GM19351 (cell line): ENCODE results near the gene TTC34.
"Not testable (repeated sequence)": the region's sequence is repeated elsewhere in the genome, so short reads cannot be mapped to it uniquely, and the experiment has no call there.

Experiments
- ATAC-seq: cut with Tn5 transposase; IDR thresholded peaks from one replicate; pipeline ENCODE4 v1.9.1; 2021; ENCODE audit warnings: mild to moderate bottlenecking, moderate library complexity; ENCODE audit not compliant: unreplicated experiment

Gene TTC34

GRCh38 chr1:2630498-2631135 is 170.9 kb downstream of the TTC34 start:
- no peak for ATAC-seq

DNA sequence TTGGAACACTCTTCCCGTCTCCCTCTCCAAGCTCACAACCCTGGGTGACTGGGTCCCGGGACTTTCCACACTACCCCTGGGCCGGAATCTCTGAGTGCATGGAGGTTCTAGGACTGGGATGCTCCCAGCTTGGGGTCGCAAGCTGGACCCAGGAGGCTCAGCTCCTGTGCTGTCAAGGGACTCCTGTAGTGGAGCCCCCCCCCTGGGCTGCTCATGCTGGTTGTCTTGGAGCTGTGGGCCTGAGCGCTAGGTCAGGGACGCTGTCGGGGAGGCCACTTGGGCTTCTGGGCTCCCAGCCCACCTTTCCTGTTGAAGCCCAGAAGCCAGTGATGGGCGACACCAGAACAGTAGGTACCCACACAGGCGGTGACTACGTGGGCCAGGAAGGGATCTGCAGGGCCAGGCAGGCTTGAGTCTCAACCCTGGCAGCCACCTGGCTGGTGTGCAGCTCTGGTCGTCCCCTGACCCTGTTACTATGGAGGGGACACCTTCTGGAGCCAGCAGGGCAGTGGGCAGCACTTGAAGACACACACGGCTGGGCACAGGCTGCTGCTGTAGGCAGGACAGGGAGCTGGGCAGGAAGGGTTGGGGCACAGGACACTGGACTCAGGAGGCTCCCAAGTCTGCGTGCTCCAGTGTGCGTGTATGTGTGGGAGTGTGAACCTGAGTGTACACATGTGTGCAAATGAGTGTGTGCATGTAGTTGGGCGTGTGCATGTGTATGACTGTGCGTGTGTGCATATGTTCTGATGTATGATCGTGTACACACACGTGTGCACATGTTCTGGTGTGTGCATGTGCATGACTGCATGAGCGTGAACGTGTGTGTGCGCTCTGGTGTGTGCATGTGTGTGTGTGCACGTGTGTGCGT is 171.6 kb downstream of the TTC34 start:
- no peak for ATAC-seq

DNA sequence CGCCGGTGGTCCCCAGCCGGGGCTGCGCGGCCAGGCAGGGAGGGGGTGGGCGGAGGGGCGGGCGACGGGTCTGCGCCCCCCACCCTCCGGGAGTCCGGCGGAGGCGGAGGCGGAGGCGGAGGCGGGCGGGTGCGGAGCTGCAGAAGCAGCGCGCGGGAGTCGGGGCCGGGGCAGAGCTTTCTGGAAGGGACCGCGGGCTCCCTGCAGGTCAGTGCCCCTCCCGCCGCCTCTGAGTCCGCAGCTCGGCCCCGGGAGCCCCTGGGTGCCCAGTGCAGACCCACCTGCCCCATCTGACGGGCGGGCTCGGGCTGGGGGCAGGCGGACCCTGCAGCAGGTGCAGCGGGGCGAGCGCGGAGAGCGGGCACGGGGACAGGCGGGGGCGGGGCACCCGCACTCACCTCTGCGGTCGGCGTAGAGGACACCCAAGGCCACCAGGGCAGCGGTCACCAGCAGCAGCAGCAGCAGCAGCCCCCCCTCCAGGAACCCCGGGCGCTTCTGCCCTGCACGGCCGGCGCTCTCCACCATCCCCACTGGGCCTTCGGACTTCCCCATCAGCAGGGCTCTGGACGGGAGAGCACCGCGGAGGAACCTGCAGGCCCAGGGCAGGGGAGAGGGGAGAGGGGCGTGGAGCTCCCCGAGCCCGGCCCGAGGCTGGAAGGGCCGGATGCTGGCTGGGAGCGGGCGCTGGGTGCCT is 172.4 kb downstream of the TTC34 start:
- ATAC-seq = no peak

- ATAC-seq = no peak
Observed at GRCh38 chr1:2628191-2628932, 173.1 kb downstream of the TTC34 start.

DNA sequence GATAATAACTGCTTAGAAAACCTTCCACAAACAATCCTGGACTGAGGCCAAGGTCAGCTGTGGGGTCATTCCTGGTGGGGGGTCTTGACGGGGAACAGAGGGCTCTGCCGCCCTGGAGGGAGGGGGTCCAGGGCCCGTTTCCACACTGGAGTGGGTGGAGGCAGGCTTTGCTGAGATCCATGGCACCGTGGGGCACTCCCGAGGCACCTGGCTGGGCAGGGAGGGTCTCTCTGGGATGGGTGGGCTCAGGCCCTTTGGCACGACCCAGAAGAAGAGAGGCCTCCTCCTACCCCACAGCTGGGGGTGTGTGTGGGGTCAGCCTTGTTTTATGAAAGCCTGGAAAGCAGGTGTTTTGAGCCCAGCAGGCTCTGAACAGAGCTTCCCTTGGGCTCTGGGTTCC is 173.7 kb downstream of the TTC34 start:
- ATAC-seq = no peak

- ATAC-seq = not testable (repeated sequence)
Observed at GRCh38 chr1:2625748-2626147, 175.7 kb downstream of the TTC34 start.

- ATAC-seq = no peak
Observed at GRCh38 chr1:2625311-2625710, 176.2 kb downstream of the TTC34 start.

GRCh38 chr1:2624735-2625300 is 176.7 kb downstream of the TTC34 start:
- ATAC-seq = no peak

GRCh38 chr1:2623571-2624337 is 177.7 kb downstream of the TTC34 start:
- ATAC-seq = no peak

GRCh38 chr1:2617971-2618470 is 183.5 kb downstream of the TTC34 start:
- no peak for ATAC-seq

DNA sequence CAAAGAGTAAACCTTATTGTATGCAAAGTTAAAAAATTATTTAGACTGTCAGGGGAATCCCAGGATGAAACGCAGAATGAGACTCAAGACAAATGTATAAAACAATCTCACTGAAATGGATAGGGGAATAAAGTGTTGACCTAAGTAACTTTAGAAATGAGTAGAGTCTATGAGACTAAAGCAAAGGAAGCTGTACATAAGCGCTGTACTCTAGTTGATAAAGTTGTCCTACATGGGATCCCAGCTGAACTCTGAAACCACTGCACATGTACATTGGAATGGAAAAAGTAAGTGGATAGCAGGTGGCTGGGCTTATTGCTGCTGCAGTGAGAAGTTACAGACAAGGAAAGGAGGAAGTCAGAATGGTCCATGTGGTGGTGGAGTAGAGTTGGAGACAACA is 187.3 kb downstream of the TTC34 start:
- ATAC-seq = no peak

DNA sequence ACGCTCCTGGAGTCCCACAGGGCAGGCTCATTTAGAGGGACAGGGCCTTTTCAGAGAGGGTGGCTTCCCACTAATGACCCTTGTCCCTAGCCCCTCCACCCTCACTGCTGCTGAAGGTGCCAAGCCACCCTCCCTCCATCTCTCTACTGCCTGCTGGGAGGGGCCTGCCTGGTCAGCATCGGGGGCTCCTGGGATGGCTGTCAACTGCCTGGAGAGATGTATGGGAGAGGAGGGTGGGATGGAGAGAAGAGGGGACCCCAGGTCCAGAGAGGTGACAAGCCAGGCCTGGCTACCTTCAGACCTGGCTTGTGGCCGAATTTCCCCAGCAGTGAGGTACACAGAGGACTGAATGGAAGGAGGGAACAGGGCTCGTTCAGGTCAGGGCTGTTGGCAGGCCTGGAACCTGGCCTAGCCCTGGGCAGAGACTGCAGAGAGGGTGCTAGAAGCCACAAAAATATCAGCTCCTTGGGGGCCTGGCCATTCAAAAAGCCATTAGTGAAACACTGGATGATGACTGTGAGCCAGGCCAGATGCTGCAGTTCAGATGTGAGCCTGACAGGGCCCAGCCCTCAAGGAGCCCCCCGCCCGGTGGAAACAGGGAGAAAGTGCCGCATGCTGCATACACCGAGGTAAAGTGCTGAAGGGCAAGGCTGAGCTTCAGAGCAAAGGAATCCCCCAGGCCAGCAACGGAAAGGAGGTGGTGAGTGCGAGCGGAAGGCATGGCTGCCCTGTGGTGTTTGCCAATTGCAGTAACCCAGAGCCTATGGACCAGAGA is 188.7 kb downstream of the TTC34 start:
- no peak for ATAC-seq

DNA sequence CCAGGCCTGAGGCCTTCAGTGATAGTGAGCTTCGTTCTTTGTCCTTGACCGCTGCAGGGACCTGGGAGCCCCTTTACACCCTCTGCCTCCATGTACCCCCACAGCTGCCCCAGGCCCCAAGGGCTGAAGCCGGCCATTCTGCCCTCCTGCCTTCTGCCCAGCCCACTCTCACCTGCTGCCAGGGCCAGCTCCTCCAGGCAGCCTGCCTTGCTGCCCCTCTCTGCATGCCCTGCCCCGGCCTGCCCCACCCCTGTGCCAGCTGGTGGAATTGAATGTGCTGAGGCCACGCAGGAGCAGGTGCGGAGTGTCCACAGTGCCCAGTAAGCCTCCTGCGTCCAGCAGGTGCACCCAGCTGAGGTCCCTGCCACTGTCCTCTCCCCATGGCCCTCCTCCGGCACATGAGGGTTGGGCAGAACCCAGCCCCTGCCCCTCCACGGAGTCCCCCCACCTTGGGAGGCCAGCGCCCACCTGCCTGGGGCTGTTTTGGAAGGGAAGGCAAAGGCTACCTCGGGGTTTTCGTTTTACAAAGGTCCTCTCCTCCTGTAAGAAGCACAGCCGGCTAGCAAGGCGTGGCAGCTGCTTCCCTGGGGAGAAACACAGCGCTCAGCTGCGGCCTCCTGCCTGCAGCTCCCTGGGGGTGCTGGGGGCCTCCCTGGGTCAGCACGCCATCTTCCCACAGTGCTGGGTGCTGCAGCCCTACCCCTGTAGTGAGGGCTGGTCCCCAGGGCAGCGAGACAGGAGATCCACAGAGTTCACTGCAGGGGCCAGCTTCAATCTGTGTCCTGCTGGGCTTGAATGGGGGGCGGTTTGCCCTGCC is 189.7 kb downstream of the TTC34 start:
- no peak for ATAC-seq

GRCh38 chr1:2611031-2611501 is 190.4 kb downstream of the TTC34 start:
- ATAC-seq = no peak

- no peak for ATAC-seq
Observed at GRCh38 chr1:2610036-2610959, 191.2 kb downstream of the TTC34 start.

- no peak for ATAC-seq
Observed at GRCh38 chr1:2609319-2610035, 192.0 kb downstream of the TTC34 start.
